Dedifferentiated amniotic fluid mesenchymal stem cell (primary cell): ENCODE results near the gene HSD11B2.

Source experiments
- DNase-seq: peaks from one replicate; pipeline ENCODE4 v3.0.0-alpha.2; 2016; ENCODE audit errors: extremely low spot score

The HSD11B2 gene

GRCh38 chr16:67433131-67433719 is 2.3 kb downstream of the HSD11B2 start:
- DNase-seq = no peak

GRCh38 chr16:67435758-67436164 is 4.8 kb downstream of the HSD11B2 start:
- DNase-seq = no peak

- DNase-seq = no peak
Measured at GRCh38 chr16:67436640-67437193, 5.8 kb downstream of the HSD11B2 start.

GRCh38 chr16:67437513-67437912 is 6.6 kb downstream of the HSD11B2 start:
- DNase-seq = no peak

- DNase-seq = no peak
Measured at GRCh38 chr16:67438098-67438791, 7.3 kb downstream of the HSD11B2 start.

GRCh38 chr16:67438824-67439393 is 8.0 kb downstream of the HSD11B2 start:
- no peak for DNase-seq

GRCh38 chr16:67441271-67441753 is 10.4 kb downstream of the HSD11B2 start:
- DNase-seq = no peak

- no peak for DNase-seq
Measured at GRCh38 chr16:67441907-67442306, 11.0 kb downstream of the HSD11B2 start.

GRCh38 chr16:67442581-67443255 is 11.8 kb downstream of the HSD11B2 start:
- no peak for DNase-seq

- DNase-seq = no peak
Measured at GRCh38 chr16:67443265-67443664, 12.3 kb downstream of the HSD11B2 start.

- no peak for DNase-seq
Measured at GRCh38 chr16:67444259-67445125, 13.6 kb downstream of the HSD11B2 start.

- DNase-seq = no peak
Measured at GRCh38 chr16:67445126-67445426, 14.2 kb downstream of the HSD11B2 start.

GRCh38 chr16:67445441-67445912 is 14.6 kb downstream of the HSD11B2 start:
- no peak for DNase-seq

GRCh38 chr16:67445913-67446907 is 15.3 kb downstream of the HSD11B2 start:
- DNase-seq = no peak

GRCh38 chr16:67446968-67447507 is 16.1 kb downstream of the HSD11B2 start:
- no peak for DNase-seq

GRCh38 chr16:67447508-67448076 is 16.7 kb downstream of the HSD11B2 start:
- DNase-seq = no peak

GRCh38 chr16:67448580-67448979 is 17.7 kb downstream of the HSD11B2 start:
- DNase-seq = no peak

GRCh38 chr16:67449336-67449735 is 18.4 kb downstream of the HSD11B2 start:
- DNase-seq = no peak

- DNase-seq = no peak
Measured at GRCh38 chr16:67449739-67450138, 18.8 kb downstream of the HSD11B2 start.
